HepG2 (cell line): ENCODE data around the gene COX14. TPM values are rescaled to one million over a fixed set of nuclear protein-coding genes. Genes with fewer than 3 reads are reported as not detected.

ENCODE experiments used
- ATF7-NPFF ChIP-seq: sonication (generic); formaldehyde crosslinking; IDR thresholded peaks from 2 replicates; pipeline ENCODE4 v1.8.1; 2023; ENCODE audit warnings: mild to moderate bottlenecking, low read depth, missing genetic modification reagents, moderate library complexity
- CREM ChIP-seq, 2 experiments: sonication (generic) in 1 of 2; formaldehyde crosslinking in 1 of 2; IDR thresholded peaks; 2 replicates each; pipeline versions ENCODE4 v1.4.0 to v1.6.1; 2016 to 2020; ENCODE audit warnings: antibody characterized with exemption in 1 of 2, mild to moderate bottlenecking in 1 of 2, missing genetic modification reagents in 1 of 2
- FOSL1 ChIP-seq: sonication (generic); formaldehyde crosslinking; IDR thresholded peaks from 2 replicates; pipeline ENCODE4 v1.9.0; 2021; ENCODE audit warnings: missing genetic modification reagents, borderline replicate concordance
- FOSL2 ChIP-seq: sonication (generic); formaldehyde crosslinking; IDR thresholded peaks from 2 replicates; pipeline ENCODE4 v1.4.0; 2020; ENCODE audit warnings: missing genetic modification reagents
- FOXP1 ChIP-seq, 2 experiments: fragments of 450-650 bp in 1 of 2; IDR thresholded peaks; 2 replicates each; pipeline ENCODE4 v1.6.1; 2017 to 2018; ENCODE audit warnings: antibody characterized with exemption in 1 of 2
- GZF1 ChIP-seq: sonication (generic); formaldehyde crosslinking; IDR thresholded peaks from 2 replicates; pipeline ENCODE4 v1.5.1; 2020; ENCODE audit warnings: mild to moderate bottlenecking, missing genetic modification reagents
- IRX3 ChIP-seq: sonication (generic); formaldehyde crosslinking; IDR thresholded peaks from 2 replicates; pipeline ENCODE4 v1.8.1; 2023; ENCODE audit warnings: mild to moderate bottlenecking, low read depth, missing genetic modification reagents, borderline replicate concordance
- KAT2B ChIP-seq: fragments of 150-350 bp; IDR thresholded peaks from 2 replicates; pipeline ENCODE4 v1.6.1; 2014; ENCODE audit warnings: low read depth, low read length, borderline replicate concordance
- KAT7 ChIP-seq: IDR thresholded peaks from 2 replicates; pipeline ENCODE4 v1.6.1; 2018; ENCODE audit warnings: borderline replicate concordance, missing compliant biosample characterization
- MATR3 ChIP-seq: sonication (generic); formaldehyde crosslinking; IDR thresholded peaks from 2 replicates; pipeline ENCODE4 v1.4.0; 2020; ENCODE audit warnings: missing genetic modification reagents
- NR2F6 ChIP-seq, 2 experiments: IDR thresholded peaks; 2 replicates each; pipeline ENCODE4 v1.6.1; 2016; ENCODE audit warnings: antibody characterized with exemption in 1 of 2, mild to moderate bottlenecking in 1 of 2
- POGZ ChIP-seq: sonication (generic); formaldehyde crosslinking; IDR thresholded peaks from 2 replicates; pipeline ENCODE4 v1.4.0; 2020; ENCODE audit warnings: mild to moderate bottlenecking, missing genetic modification reagents
- REL ChIP-seq: sonication (generic); formaldehyde crosslinking; conservative IDR thresholded peaks from 2 replicates; pipeline ENCODE4 v1.8.0; 2022; ENCODE audit warnings: mild to moderate bottlenecking, missing genetic modification reagents, moderate library complexity
- SIN3B ChIP-seq: fragments of 150-350 bp; IDR thresholded peaks from 2 replicates; pipeline ENCODE4 v1.6.1; 2014; ENCODE audit warnings: low read length
- SMAD1 ChIP-seq: sonication (generic); formaldehyde crosslinking; IDR thresholded peaks from 2 replicates; pipeline ENCODE4 v1.4.0; 2020; ENCODE audit warnings: missing genetic modification reagents, low read depth, mild to moderate bottlenecking, borderline replicate concordance
- TAF15 ChIP-seq: fragments of 200-400 bp; formaldehyde crosslinking; IDR thresholded peaks from one replicate; pipeline ENCODE4 v1.6.1; 2018; ENCODE audit warnings: mild to moderate bottlenecking, low read depth, low read length; ENCODE audit not compliant: poor library complexity, severe bottlenecking
- ZFP36L1 ChIP-seq: sonication (generic); formaldehyde crosslinking; IDR thresholded peaks from 2 replicates; pipeline ENCODE4 v1.8.0; 2022; ENCODE audit warnings: mild to moderate bottlenecking, missing genetic modification reagents, moderate library complexity
- ZFY ChIP-seq: sonication (generic); formaldehyde crosslinking; IDR thresholded peaks from 2 replicates; pipeline ENCODE4 v1.4.0; 2020; ENCODE audit warnings: missing genetic modification reagents
- ZNF12 ChIP-seq: sonication (generic); formaldehyde crosslinking; IDR thresholded peaks from 2 replicates; pipeline ENCODE4 v1.5.0; 2020; ENCODE audit warnings: missing genetic modification reagents
- ZNF136 ChIP-seq: sonication (generic); formaldehyde crosslinking; IDR thresholded peaks from 2 replicates; pipeline ENCODE4 v1.8.1; 2022; ENCODE audit warnings: low read depth, mild to moderate bottlenecking, moderate library complexity, missing genetic modification reagents
- ZNF20 ChIP-seq: sonication (generic); formaldehyde crosslinking; IDR thresholded peaks from 2 replicates; pipeline ENCODE4 v1.4.0; 2020; ENCODE audit warnings: mild to moderate bottlenecking, moderate library complexity, missing genetic modification reagents
- ZNF224 ChIP-seq: sonication (generic); formaldehyde crosslinking; IDR thresholded peaks from 2 replicates; pipeline ENCODE4 v1.5.0; 2020; ENCODE audit warnings: mild to moderate bottlenecking, missing genetic modification reagents
- ZNF337 ChIP-seq: sonication (generic); formaldehyde crosslinking; IDR thresholded peaks from 2 replicates; pipeline ENCODE4 v1.5.1; 2020; ENCODE audit warnings: missing genetic modification reagents, low read depth, mild to moderate bottlenecking, borderline replicate concordance
- ZNF350 ChIP-seq: sonication (generic); formaldehyde crosslinking; IDR thresholded peaks from 2 replicates; pipeline ENCODE4 v1.4.0; 2020; ENCODE audit warnings: mild to moderate bottlenecking, low read depth, missing genetic modification reagents, borderline replicate concordance
- ZNF432 ChIP-seq: sonication (generic); formaldehyde crosslinking; IDR thresholded peaks from 2 replicates; pipeline ENCODE4 v1.5.0; 2020; ENCODE audit warnings: missing genetic modification reagents, mild to moderate bottlenecking, borderline replicate concordance
- ZNF704 ChIP-seq: sonication (generic); formaldehyde crosslinking; IDR thresholded peaks from 2 replicates; pipeline ENCODE4 v1.8.1; 2023; ENCODE audit warnings: mild to moderate bottlenecking, inconsistent platforms, moderate library complexity, missing genetic modification reagents, borderline replicate concordance
- polyA plus RNA-seq, 8 experiments: library from polyadenylated mRNA; depleted of rRNA in 3 of 8; stranded (reverse) in 7 of 8; unstranded in 1 of 8; fragments of >200 nt; fragmentation: Illumina TruSeq in 4 of 8; extraction: Trizol in 4 of 8; gene quantifications; 2 replicates each; pipeline versions ENCODE4 v1.2.1 to v1.2.3, GENCODE V29; 2011 to 2016; ENCODE audit warnings: low read depth in 4 of 8, missing spikeins in 1 of 8, mixed read lengths in 1 of 8; ENCODE audit not compliant: insufficient read depth in 1 of 8
- total RNA-seq, 5 experiments: library from RNA; depleted of rRNA; stranded (reverse); fragments of >200 nt; fragmentation: Illumina TruSeq; extraction: Trizol; gene quantifications; 2 replicates each; pipeline ENCODE4 v1.2.3, GENCODE V29; 2016; ENCODE audit warnings: low read depth in 1 of 5
- TF ChIP-seq, protein P1 (sequence below): sonication (generic); formaldehyde crosslinking; IDR thresholded peaks from 2 replicates; pipeline ENCODE4 v1.4.0; 2020; ENCODE audit warnings: mild to moderate bottlenecking, missing genetic modification reagents
- TF ChIP-seq, protein P2 (sequence below): sonication (generic); formaldehyde crosslinking; IDR thresholded peaks from 2 replicates; pipeline ENCODE4 v1.5.1; 2020; ENCODE audit warnings: mild to moderate bottlenecking, missing genetic modification reagents, moderate library complexity

The COX14 gene
- total and polyA plus RNA-seq, 2 of the 13 experiments (the other 11 are each of a cell fraction or from before 2014, with no cell fraction given) = 53.0 to 71.6 TPM

DNA sequence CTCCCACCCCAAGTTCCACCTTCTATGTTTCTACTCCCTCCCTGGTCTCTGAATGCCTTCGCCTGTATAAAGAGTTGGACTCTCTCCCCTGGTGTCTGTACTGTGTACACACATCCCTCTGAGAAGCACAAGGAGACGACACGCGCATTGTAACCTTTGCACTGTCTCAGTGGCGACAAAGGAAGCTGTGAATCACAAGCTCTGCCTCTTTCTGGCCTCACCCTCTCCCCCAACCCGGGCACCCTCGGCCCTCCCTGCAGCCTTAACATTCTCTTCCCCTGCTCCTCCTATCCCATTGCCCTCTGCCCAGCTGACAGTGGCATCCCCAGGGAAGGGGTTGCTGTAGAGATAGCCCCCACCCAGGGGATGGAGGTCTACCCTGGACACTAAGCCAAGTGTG is 29.4 kb upstream of the COX14 start (continued):
- TF ChIP-seq ZNF432 (no peak), ZNF337 (no peak), POGZ (no peak), FOXP1 (IDR thresholded peaks at IDR 0.05) (no peak), FOXP1 (CRISPR knock-in tag; IDR thresholded peaks at IDR 0.05) (peak; percentile 60; the same call in 1 of the 2 replicates), ZFY (CRISPR knock-in tag) (peak; percentile 28; the same call in 1 of the 2 replicates), REL (CRISPR knock-in tag) (no peak), FOSL2 (CRISPR knock-in tag) (peak; percentile 81), SIN3B (no peak), ZFP36L1 (CRISPR knock-in tag) (peak; percentile 69; the same call in 1 of the 2 replicates), KAT2B (no peak), GZF1 (CRISPR knock-in tag) (no peak), IRX3 (CRISPR knock-in tag) (no peak), FOSL1 (CRISPR knock-in tag) (no peak), KAT7 (CRISPR knock-in tag) (no peak; the same call in 1 of the 2 replicates), ZNF12 (CRISPR knock-in tag) (0 out of 2 replicates have a peak, but pooled peaks have one; percentile 45), TAF15 (no peak), ZNF350 (CRISPR knock-in tag) (peak; percentile 24; the same call in 1 of the 2 replicates), ZNF224 (CRISPR knock-in tag) (no peak), SMAD1 (CRISPR knock-in tag) (no peak), ZNF20 (CRISPR knock-in tag) (no peak), ATF7-NPFF (CRISPR knock-in tag) (no peak), MATR3 (CRISPR knock-in tag) (no peak), ZNF136 (no peak), ZNF704 (no peak), NR2F6 (IDR thresholded peaks at IDR 0.05) (peak; percentile 35; the same call in 1 of the 2 replicates), NR2F6 (CRISPR knock-in tag; IDR thresholded peaks at IDR 0.05) (peak; percentile 61; the same call in 1 of the 2 replicates), CREM (IDR thresholded peaks at IDR 0.05) (peak; percentile 41; the same call in 1 of the 2 replicates), CREM (CRISPR knock-in tag; IDR thresholded peaks at IDR 0.05) (no peak)
- TF ChIP-seq, protein P1, sequence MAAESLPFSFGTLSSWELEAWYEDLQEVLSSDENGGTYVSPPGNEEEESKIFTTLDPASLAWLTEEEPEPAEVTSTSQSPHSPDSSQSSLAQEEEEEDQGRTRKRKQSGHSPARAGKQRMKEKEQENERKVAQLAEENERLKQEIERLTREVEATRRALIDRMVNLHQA (CRISPR knock-in tag) = no peak
- TF ChIP-seq, protein P2, sequence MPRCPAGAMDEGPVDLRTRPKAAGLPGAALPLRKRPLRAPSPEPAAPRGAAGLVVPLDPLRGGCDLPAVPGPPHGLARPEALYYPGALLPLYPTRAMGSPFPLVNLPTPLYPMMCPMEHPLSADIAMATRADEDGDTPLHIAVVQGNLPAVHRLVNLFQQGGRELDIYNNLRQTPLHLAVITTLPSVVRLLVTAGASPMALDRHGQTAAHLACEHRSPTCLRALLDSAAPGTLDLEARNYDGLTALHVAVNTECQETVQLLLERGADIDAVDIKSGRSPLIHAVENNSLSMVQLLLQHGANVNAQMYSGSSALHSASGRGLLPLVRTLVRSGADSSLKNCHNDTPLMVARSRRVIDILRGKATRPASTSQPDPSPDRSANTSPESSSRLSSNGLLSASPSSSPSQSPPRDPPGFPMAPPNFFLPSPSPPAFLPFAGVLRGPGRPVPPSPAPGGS = no peak
